Omental fat pad (tissue), 4 donors: ENCODE results near the gene RAP2A. TPM values are rescaled to one million over a fixed set of nuclear protein-coding genes. Genes with fewer than 3 reads are reported as not detected.

Source experiments
- ATAC-seq: fragments of 150-250 bp; one replicate; pipeline ENCODE4 v1.9.1; 2016; ENCODE audit warnings: mild to moderate bottlenecking, moderate library complexity; ENCODE audit not compliant: low FRiP score
- DNase-seq: peaks from one replicate; pipeline ENCODE4 v3.0.0-alpha.2; 2019; ENCODE audit warnings: low spot score
- CTCF ChIP-seq, 3 donors: fragments of 450-650 bp; IDR thresholded peaks; one replicate each; pipeline ENCODE4 v1.5.1; 2016 to 2017; ENCODE audit warnings: antibody characterized with exemption in 3 of 3, mild to moderate bottlenecking in 3 of 3, moderate library complexity in 2 of 3
- total RNA-seq, 4 donors: library from RNA; depleted of rRNA; stranded (reverse); fragments of >200 nt; gene quantifications; one replicate each; pipeline ENCODE4 v1.1.0, GENCODE V29; 2016

The RAP2A gene
- total RNA-seq, 4 donors from 2014 or later, result 18.2 to 42.9 (median 29.6) TPM

- DNase-seq, result no peak
- no peak for TF ChIP-seq CTCF (IDR thresholded peaks at IDR 0.05)
- ATAC-seq, result no peak
Measured at GRCh38 chr13:97460853-97461252, 26.9 kb downstream of the RAP2A start.

GRCh38 chr13:97464561-97464960 is 30.6 kb downstream of the RAP2A start:
- no peak for TF ChIP-seq CTCF (IDR thresholded peaks at IDR 0.05)
- DNase-seq (no peak), ATAC-seq (no peak)

GRCh38 chr13:97466722-97467121 is 32.8 kb downstream of the RAP2A start:
- no peak for DNase-seq
- no peak for ATAC-seq
- no peak for TF ChIP-seq CTCF (IDR thresholded peaks at IDR 0.05)

GRCh38 chr13:97468331-97468730 is 34.4 kb downstream of the RAP2A start:
- DNase-seq (no peak), ATAC-seq (no peak)
- no peak for TF ChIP-seq CTCF (IDR thresholded peaks at IDR 0.05)

- no peak for TF ChIP-seq CTCF (IDR thresholded peaks at IDR 0.05)
- no peak for ATAC-seq
- DNase-seq, result no peak
Measured at GRCh38 chr13:97471711-97472110, 37.7 kb downstream of the RAP2A start.

GRCh38 chr13:97474349-97474980 is 40.5 kb downstream of the RAP2A start:
- no peak for DNase-seq
- no peak for TF ChIP-seq CTCF (IDR thresholded peaks at IDR 0.05)
- ATAC-seq, result no peak

- TF ChIP-seq CTCF (IDR thresholded peaks at IDR 0.05), result no peak
- ATAC-seq (no peak), DNase-seq (no peak)
Measured at GRCh38 chr13:97475011-97475410, 41.0 kb downstream of the RAP2A start.
